GM21423 (cell line): ENCODE data around the gene BHLHE40.

Experiments
- ATAC-seq: cut with Tn5 transposase; IDR thresholded peaks from one replicate; pipeline ENCODE4 v1.9.1; 2021; ENCODE audit warnings: mild to moderate bottlenecking, moderate library complexity; ENCODE audit not compliant: unreplicated experiment

Gene BHLHE40

DNA sequence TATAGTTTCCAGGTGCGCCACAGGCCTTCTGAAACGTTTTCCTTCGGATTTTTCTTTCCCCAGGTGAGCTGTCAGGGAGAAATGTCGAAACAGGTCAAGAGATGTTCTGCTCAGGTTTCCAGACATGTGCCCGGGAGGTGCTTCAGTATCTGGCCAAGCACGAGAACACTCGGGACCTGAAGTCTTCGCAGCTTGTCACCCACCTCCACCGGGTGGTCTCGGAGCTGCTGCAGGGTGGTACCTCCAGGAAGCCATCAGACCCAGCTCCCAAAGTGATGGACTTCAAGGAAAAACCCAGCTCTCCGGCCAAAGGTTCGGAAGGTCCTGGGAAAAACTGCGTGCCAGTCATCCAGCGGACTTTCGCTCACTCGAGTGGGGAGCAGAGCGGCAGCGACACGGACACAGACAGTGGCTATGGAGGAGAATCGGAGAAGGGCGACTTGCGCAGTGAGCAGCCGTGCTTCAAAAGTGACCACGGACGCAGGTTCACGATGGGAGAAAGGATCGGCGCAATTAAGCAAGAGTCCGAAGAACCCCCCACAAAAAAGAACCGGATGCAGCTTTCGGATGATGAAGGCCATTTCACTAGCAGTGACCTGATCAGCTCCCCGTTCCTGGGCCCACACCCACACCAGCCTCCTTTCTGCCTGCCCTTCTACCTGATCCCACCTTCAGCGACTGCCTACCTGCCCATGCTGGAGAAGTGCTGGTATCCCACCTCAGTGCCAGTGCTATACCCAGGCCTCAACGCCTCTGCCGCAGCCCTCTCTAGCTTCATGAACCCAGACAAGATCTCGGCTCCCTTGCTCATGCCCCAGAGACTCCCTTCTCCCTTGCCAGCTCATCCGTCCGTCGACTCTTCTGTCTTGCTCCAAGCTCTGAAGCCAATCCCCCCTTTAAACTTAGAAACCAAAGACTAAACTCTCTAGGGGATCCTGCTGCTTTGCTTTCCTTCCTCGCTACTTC is 3.8 kb downstream of the BHLHE40 start:
- ATAC-seq: no peak

DNA sequence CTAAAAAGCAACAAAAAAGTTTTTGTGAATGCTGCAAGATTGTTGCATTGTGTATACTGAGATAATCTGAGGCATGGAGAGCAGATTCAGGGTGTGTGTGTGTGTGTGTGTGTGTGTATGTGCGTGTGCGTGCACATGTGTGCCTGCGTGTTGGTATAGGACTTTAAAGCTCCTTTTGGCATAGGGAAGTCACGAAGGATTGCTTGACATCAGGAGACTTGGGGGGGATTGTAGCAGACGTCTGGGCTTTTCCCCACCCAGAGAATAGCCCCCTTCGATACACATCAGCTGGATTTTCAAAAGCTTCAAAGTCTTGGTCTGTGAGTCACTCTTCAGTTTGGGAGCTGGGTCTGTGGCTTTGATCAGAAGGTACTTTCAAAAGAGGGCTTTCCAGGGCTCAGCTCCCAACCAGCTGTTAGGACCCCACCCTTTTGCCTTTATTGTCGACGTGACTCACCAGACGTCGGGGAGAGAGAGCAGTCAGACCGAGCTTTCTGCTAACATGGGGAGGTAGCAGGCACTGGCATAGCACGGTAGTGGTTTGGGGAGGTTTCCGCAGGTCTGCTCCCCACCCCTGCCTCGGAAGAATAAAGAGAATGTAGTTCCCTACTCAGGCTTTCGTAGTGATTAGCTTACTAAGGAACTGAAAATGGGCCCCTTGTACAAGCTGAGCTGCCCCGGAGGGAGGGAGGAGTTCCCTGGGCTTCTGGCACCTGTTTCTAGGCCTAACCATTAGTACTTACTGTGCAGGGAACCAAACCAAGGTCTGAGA is 4.7 kb downstream of the BHLHE40 start:
- peak; percentile 52 for ATAC-seq

DNA sequence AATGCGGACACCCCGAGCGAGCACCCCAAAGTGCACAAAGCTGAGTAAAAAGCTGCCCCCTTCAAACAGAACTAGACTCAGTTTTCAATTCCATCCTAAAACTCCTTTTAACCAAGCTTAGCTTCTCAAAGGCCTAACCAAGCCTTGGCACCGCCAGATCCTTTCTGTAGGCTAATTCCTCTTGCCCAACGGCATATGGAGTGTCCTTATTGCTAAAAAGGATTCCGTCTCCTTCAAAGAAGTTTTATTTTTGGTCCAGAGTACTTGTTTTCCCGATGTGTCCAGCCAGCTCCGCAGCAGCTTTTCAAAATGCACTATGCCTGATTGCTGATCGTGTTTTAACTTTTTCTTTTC is 5.3 kb downstream of the BHLHE40 start:
- ATAC-seq: no peak

DNA sequence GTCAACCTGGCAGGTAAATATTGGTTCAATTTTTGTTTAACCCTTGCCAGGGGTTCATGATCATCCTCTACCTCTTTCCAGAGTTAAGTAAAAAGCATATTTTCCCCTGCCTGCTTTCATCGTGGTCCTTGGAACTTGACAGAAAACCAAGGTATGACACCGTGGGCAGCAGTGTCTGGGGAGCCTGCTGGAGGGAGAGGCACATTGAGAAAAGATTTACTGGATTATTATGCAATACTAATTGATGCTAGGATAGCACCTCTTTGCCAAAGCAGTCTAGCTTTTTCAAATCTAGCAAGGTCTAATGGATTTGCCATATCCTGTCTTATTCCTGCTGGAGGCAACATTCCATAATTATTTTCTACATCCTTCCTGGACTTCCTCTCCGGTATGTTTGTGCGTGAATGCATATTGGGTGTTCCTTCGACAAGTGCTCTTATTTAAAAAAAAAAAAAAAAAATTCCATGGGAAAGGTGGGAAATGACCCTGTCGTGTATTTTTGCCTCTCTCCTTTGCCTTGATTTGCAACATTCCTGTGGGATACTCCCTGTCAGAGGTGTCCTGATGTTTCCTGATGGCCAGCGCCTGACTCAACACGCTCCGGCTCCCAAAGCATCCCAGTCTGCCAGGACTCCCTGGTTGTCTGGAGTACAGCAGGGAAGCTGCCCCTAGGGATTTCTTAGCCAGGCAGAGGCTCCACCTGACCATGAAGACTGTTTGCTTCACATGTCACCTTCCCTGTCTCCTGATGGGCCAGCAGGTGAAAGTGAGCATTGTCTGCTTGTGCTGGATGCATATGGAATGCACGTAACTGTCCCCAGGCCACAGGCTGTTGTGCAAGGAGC is 6.3 kb downstream of the BHLHE40 start:
- ATAC-seq: no peak

DNA sequence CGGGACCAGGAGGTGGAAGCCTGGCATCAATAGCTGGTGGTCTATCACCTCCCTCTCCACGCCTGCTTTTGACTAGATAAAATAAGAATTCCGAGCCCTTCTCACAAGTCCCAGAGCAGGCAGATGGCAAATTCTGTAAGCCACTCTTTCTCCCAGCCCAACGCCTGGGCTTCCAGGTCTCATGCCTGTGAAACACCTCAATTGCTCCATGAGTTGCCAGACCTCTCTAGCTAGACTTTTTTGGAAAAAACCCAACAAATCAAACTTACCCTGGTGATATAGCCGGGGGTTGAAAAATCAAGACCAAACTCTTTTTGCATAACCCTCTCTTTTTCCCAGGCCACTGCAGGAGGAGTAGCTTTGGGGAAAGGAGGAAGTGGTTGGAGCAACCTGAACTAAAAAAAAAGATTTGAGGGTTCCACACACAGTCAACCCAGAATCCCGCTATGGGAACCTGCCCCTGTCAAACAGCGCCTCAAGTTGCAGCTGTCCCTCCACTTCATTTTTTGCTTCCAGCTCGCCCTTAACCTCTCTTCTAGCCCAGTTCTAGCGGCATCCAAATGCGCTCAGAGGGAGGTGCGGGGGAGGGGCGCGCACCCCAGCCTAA is 7.0 kb downstream of the BHLHE40 start:
- ATAC-seq: peak; percentile 21

DNA sequence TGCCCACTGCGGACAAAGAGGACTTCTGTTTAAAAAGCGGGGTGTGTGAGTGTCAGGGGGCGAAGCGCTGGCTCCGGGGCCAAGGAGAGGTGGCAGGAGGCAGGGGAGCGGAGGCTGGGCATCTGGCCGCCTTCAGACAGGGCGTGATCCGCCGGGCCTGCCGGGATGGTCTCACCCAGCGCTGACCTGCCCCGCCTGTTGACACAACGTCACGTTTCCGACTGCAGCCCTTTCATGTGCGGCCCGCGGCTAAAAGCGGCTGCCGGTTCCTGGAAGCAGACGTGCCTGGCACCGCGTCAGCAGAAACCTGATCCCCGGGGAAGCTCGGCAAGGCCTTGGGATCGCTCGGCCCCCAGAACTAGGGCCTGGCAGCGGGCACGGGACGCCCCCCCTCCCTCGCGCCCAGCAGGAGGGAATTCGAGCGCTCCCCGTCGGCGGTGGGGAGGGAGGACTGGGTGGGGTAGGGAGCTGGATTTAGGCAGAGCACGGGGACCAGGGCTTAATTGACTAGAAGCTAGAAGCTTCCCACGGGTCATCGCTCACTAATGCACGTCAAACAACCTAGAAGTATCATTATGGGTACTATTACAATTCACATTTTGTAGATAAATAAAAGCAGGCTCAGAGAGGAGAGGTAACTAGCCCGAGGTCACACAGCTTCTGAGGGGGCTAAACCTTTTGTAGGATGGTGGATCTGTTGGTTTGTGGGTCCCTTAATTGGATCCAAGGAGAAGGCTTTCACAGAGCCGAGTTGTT is 7.7 kb downstream of the BHLHE40 start:
- ATAC-seq: peak; percentile 51

DNA sequence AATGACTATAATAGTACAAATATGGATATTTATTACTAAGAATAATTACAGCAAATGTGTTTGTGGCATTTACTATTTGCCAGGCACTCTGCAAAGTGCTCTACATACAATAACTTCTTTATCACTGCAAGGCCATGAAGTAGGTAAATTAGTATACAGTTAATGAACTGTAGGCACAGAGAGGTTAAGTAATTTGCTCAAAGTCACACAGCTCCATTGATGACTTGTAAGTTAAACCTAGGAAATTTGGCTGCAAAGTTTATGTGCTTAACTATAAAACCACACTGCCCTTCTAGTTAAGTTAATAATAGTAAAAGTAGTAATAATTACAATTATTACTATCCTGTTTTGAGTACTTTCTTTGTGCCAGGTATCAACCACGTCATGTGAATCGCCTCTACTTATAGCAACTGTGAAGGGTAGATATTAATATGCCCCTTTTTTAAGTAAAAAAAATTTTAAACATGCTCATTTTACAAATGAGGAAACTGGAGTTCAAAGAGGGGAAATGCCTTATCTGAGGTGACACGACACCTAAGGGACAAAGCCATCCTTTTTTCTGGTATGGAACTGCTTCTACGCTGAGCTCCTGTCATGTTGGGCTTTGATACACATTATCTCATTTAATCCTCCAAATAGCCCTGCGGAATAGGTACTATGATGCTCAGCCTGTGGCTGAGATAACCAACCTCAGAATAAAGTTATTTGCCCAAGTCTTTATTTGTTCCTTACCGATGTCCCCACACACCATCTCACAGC is 8.5 kb downstream of the BHLHE40 start:
- no peak for ATAC-seq

DNA sequence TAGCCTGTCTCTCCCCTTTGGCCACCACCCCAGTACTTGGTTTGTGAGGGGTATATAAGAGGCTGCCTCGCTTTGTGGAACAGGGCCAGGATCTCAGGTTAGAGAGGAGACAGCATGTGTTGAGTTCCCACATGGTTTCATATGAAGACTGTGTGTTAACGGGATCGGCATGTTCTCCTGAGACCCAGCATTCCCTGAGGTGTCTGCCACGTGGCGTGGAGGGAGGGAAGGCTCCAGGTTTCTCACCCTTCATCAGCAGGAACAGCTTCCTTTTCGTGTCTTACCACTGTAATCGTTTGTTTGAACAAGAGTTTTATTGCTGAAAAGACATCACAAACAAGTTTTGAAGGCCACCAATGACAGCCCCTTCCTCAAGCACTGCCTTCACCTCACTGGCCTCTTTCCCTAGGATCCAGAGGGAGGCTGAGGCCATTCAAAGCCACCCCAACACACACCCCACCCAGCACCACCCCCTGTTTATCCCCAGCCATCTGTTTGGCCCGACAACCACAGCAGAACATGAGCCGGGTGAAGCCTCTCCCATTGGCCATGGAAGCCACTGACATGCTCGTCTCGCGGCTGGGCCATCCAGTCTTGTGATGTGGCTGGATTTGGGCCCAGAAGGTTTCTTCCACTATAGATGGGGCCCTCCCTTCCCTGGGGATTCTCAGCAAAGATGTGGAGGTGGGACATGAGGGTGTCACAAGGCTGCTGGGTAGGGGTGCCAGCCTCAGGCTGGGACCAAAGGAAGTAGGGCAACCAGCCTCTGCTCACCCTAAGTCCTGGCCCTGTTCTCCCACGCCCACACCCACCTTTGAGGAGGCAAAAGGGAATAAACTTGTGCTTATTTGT is 10.0 kb downstream of the BHLHE40 start:
- no peak for ATAC-seq

DNA sequence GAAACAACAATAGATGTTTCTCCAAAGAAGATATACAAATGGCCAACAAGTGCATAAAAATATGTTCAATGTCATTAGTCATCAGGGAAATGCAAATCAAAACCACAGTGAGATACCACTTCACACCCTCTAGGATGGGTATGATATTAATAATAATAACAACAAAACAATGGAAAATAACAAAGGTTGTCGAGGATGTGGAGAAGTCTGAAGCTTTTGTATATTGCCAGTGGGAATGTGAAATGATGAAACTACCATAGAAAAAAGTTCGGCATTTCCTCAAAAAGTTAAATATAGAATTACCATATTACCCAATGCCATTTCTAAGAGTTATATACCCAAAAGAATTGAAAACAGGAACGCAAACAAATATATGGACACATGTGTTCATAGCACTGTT is 10.8 kb downstream of the BHLHE40 start:
- ATAC-seq: no peak

DNA sequence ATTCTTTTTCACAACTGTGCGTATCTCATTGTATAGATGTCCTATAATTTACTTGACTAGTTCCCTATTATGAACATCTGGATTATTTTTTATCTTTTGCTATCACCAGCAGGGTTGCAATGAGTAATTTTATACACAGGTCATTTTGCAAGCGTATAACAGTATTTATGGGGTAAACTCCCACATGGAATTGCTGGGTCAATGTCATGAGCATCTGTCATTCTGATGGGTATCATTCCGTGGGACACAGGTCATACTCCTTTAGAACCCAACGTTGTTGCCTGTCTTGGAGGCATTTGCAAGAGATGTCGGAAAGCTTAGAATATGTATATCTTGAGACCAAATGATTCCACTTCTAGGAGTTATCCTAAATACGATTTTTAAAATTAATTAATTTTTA is 12.9 kb downstream of the BHLHE40 start:
- no peak for ATAC-seq

DNA sequence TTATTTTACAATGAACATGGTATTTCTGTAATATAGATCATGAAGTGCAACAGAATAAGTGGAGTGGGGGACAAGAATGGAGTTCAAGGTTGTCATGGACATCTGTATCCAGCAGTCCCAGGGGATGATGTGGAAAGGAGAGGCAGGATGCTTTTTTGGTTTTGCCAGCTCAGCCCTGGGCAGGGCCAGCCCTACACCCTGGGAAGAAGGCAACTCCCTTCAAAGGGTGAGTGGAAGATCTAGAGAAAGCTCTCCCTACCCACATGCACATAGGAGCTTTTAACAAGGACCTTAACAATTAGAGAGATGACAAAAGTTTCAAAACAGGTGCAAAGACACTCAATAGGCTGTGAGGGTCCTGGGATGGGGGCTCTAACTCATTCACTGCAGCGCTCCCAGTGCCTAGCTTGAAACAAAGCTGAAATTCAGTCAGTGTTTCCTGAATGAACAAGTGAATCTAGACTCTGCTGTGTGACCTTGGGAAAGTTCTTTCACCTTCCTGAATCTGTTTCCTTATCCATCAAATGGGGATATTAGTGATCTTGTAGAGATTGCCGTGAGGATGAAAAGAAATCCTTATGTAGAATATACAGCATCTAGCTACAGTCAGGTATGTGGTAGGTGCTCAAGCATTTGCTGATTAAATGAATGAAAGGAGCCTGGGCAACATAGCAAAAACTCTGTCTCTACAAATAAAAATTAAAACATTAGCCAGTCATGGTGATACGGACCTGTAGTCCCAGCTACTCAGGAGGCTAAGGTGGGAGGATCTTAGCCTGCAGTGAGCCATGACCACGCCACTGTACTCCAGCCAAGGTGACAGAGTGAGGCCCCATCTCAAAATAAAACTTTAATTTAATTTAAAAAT is 14.3 kb downstream of the BHLHE40 start:
- ATAC-seq: no peak

DNA sequence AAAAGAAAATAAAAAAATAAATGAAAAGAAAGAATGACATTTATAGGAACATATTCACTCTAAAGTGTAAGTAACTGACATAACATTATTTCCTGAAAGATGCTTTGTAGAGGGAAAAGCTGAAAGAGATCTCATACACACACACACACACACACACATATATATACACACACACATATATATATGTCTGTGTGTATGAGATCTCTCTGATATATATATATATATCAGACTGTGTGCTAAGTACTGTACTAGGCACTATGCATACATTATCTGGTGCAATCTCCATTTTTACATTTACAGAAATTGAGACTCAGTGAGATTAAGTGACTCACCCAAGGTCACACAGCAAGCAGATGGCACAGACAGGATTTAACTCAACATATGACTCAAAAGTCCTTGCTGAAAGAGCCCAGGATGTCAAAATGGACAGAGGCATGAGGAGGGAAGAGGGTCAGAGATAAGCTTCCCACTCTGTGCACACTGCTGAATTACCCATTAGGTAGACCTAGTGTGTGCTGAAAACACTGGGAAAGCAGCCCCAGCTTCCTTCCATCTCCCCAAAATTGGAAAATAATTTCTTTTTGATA is 15.0 kb downstream of the BHLHE40 start:
- no peak for ATAC-seq

DNA sequence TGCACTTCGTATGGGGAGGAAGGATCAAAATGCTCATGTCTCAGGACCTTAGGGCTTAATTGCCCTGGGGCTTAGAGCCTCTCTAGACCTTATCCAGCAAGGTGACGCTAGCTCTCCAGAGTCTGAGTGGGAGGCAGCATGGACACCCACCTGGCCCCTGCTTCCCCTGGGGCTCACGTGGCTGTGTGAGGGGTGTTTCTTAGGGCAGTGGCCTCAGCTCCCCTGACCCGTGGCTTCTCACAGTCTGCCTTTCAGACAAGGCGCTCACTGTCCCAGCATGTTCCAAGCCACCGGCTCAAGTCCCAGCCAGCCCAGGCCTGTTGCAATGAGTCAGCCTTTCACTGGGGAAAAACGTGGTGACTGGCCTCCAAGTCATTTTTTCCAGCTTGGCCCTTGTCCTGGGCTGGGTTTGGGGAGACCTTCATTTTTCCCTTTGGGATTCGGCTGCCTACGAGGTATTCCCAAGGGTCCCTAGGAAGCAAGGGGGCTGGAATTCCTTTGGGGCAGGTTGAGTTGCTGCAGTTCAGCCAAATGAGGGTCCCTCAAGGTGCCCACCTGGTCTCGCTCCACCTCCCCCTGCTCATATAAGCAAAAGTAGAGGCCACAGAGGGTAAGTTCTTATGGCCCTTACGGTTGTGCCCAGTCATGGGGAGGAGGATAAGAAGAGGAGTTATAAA is 15.7 kb downstream of the BHLHE40 start:
- ATAC-seq: no peak

DNA sequence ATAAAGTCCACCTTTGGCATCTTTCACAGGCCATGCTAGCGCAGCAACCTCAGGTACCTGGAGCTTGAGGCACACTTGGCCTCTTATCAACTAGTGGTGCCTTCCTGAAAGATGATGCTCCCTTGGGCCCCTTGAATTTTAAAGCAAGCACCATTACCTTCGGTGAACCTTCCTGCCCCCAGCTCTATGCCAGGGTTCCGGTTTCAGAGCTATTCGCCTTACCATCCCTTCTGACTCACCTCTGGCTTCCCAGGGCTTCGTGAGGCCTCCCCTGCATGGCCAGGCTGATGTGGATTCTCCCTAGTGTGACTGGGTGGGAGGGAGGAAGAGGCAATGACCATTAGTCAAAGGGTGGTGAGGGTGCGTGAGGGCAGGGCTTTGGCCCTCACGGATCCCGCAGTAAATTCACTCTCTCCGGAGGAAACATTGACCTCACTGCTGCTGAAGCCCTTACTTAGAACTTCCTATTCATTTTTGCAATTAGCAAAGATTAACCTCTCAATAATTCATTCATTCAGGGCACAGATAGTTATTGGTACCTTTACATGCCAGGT is 16.3 kb downstream of the BHLHE40 start:
- ATAC-seq: no peak

DNA sequence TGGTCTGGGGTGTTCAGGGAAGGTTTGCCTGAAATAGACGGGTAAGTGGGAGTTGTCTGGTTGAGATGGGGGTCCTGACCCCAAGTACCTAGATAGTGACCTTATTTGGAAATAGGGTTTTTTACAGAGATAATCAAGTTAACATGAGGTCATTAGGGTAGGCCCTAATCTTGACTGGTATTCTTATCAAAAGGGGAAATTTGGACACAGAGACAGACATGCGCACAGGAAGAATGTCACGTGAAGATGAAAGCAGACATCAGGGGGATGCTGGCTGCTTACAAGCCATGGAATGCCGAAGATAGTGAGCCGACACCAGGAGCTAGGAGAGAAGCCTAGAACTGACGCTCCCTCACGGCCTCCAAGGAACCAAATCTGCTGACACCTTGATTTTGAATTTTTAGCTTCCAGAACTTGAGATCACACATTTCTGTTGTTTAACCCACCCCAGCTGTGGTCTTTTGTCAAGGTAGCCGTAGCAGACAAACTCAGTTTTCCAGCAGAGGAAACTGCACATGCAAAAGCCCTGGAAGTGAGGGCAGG is 17.1 kb downstream of the BHLHE40 start:
- ATAC-seq: no peak

DNA sequence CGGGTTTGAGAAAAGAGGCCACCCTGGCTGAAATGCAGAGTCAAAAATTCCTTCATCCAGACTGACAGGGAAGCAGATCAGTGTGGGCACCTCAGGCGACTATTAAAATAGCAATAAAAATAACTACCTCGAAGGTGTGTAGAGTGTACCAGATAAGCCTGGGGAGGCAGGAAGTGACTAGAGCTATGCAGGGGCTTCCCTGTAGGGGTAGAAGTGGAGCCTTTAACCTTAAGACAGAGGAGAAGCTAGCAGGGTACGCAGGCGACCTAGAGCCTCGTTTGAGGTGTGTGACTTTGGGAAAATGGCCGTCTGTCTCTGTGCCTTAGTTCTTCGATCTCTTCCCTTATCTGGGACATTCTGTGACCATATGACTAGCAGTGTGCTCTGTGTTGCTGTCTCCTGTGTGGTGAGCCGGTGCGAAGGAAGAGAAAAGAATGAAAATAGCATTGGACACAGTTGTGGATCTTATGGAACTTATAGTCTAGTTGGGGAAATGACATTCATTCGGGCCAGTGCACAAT is 17.6 kb downstream of the BHLHE40 start:
- no peak for ATAC-seq
